GM12892 (cell line): ENCODE data around the gene NME3.

ENCODE experiments used
- DNase-seq: peaks from one replicate; pipeline ENCODE4 v3.0.0; 2011; ENCODE audit not compliant: insufficient read length
- FAIRE-seq: peaks from 2 replicates; lab custom pipeline; 2011; peaks lifted over from hg19 to GRCh38; lab: Jason Lieb, UNC
- POLR2A ChIP-seq: IDR thresholded peaks from 2 replicates; pipeline ENCODE4 v1.6.1; 2011; ENCODE audit warnings: low read depth, low read length, control low read depth
- POLR2AphosphoS5 ChIP-seq: IDR thresholded peaks from 2 replicates; pipeline ENCODE4 v1.6.1; 2011; ENCODE audit warnings: low read depth, low read length, control low read depth
- TAF1 ChIP-seq: IDR thresholded peaks from 2 replicates; pipeline ENCODE4 v1.6.1; 2011; ENCODE audit warnings: low read depth, mild to moderate bottlenecking, control low read depth, low read length, borderline replicate concordance

The NME3 gene

DNA sequence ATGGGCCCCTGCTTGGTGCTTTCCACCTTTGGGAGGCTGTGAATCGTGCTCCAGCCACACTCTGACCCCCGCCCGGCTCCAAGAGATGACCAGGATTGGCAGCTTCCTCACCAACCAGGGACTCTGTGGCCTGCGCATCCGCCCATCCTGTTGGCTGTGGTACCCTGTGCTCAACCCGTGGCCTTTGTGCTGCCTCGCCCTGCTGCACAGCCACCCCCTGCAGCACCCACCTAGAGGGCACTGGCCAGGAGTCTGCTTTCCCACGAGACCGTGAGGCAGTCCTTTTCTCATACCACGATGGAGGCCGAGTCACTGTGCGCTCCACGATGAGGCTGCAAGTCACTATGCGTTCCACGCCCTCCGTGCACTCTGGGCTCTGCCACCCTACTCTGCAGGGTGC, 19.4 kb downstream of the NME3 start:
- no peak for TF ChIP-seq POLR2A
- TF ChIP-seq POLR2AphosphoS5 = no peak
- TF ChIP-seq TAF1 = no peak
- DNase-seq (no peak), FAIRE-seq (no peak)

GRCh38 chr16:1749152-1750117, 21.9 kb downstream of the NME3 start:
- FAIRE-seq (no peak), DNase-seq (no peak)
- TF ChIP-seq TAF1 (no peak), POLR2A (no peak), POLR2AphosphoS5 (no peak)

DNA sequence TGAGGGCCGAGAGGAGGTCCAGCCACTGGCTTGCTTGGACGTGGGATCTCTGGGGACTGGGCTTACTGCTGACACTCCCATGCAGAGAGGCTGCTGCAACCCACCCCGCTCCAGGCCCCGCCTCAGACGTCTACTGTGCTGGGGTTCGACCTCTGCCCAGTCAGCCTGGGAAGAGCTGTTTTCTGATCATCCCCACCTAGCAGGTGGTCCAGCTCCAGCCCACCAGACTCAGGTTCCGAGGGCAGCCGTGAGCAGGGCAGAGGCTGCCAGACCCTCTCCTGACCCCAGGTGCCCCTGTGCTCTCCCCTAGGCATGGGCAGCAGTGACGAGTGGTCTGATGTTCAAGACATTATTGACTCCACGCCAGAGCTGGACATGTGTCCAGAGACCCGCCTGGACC, 23.4 kb downstream of the NME3 start:
- DNase-seq = no peak
- TF ChIP-seq TAF1 (no peak), POLR2A (no peak), POLR2AphosphoS5 (no peak)
- no peak for FAIRE-seq

GRCh38 chr16:1746693-1747195, 24.6 kb downstream of the NME3 start:
- TF ChIP-seq TAF1 (no peak), POLR2AphosphoS5 (no peak), POLR2A (no peak)
- FAIRE-seq (no peak), DNase-seq (no peak)

GRCh38 chr16:1745900-1746692, 25.2 kb downstream of the NME3 start:
- no peak for TF ChIP-seq POLR2A
- TF ChIP-seq TAF1 = no peak
- TF ChIP-seq POLR2AphosphoS5 = no peak
- FAIRE-seq (no peak), DNase-seq (no peak)

- no peak for TF ChIP-seq POLR2AphosphoS5
- no peak for TF ChIP-seq TAF1
- TF ChIP-seq POLR2A = no peak
- no peak for FAIRE-seq
These were observed 26.0 kb downstream of the NME3 start for GRCh38 chr16:1745181-1745899.

GRCh38 chr16:1744338-1744840, 27.0 kb downstream of the NME3 start:
- TF ChIP-seq TAF1 = no peak
- TF ChIP-seq POLR2AphosphoS5 = no peak
- no peak for TF ChIP-seq POLR2A
- FAIRE-seq = no peak
- DNase-seq = no peak

More at GRCh38 chr16:1745181-1745899, 26.0 kb downstream of the NME3 start:
- no peak for DNase-seq

GRCh38 chr16:1743376-1744337, 27.7 kb downstream of the NME3 start:
- DNase-seq = no peak
- TF ChIP-seq TAF1 (no peak), POLR2AphosphoS5 (no peak)
- FAIRE-seq = no peak

GRCh38 chr16:1741553-1742165, 29.7 kb downstream of the NME3 start:
- no peak for FAIRE-seq
- DNase-seq = no peak
- TF ChIP-seq TAF1 (no peak), POLR2AphosphoS5 (no peak), POLR2A (no peak)
